ENCODE data around the gene TRAPPC2L.

The TRAPPC2L gene

GRCh38 chr16:88861359-88861758 is 4.4 kb downstream of the TRAPPC2L start:
- DNase-seq (ENCODE audit: low read depth): no peak

- DNase-seq (ENCODE audit: low read depth): no peak
These were observed 6.0 kb downstream of the TRAPPC2L start for GRCh38 chr16:88862968-88863367.

- no peak for DNase-seq (ENCODE audit: low read depth)
These were observed 6.5 kb downstream of the TRAPPC2L start for GRCh38 chr16:88863426-88863825.

- no peak for DNase-seq (ENCODE audit: low read depth)
These were observed 7.2 kb downstream of the TRAPPC2L start for GRCh38 chr16:88864099-88864498.

- DNase-seq (ENCODE audit: low read depth): no peak
These were observed 7.6 kb downstream of the TRAPPC2L start for GRCh38 chr16:88864521-88864920.

GRCh38 chr16:88865310-88865709 is 8.4 kb downstream of the TRAPPC2L start:
- no peak for DNase-seq (ENCODE audit: low read depth)

GRCh38 chr16:88865742-88866141 is 8.8 kb downstream of the TRAPPC2L start:
- DNase-seq (ENCODE audit: low read depth): no peak

- DNase-seq (ENCODE audit: low read depth): no peak
These were observed 9.4 kb downstream of the TRAPPC2L start, which contains the start of gene PABPN1L for GRCh38 chr16:88866151-88866920. PABPN1L (minus strand) TSS chr16:88866660; CDS start chr16:88866606, 54 bp downstream.

GRCh38 chr16:88867581-88868246 is 10.8 kb downstream of the TRAPPC2L start:
- no peak for DNase-seq (ENCODE audit: low read depth)

- DNase-seq (ENCODE audit: low read depth): no peak
These were observed 12.2 kb downstream of the TRAPPC2L start for GRCh38 chr16:88868974-88869672.

- DNase-seq (ENCODE audit: low read depth): no peak
These were observed 12.7 kb downstream of the TRAPPC2L start for GRCh38 chr16:88869673-88869980.

- DNase-seq (ENCODE audit: low read depth): no peak
These were observed 13.9 kb downstream of the TRAPPC2L start for GRCh38 chr16:88870608-88871348.

- no peak for DNase-seq (ENCODE audit: low read depth)
These were observed 14.4 kb downstream of the TRAPPC2L start for GRCh38 chr16:88871349-88871702.

GRCh38 chr16:88871730-88872416 is 14.9 kb downstream of the TRAPPC2L start:
- DNase-seq (ENCODE audit: low read depth): no peak

GRCh38 chr16:88872650-88873331 is 15.9 kb downstream of the TRAPPC2L start:
- no peak for DNase-seq (ENCODE audit: low read depth)

GRCh38 chr16:88874938-88875599 is 18.1 kb downstream of the TRAPPC2L start:
- no peak for DNase-seq (ENCODE audit: low read depth)

GRCh38 chr16:88875703-88876234 is 18.8 kb downstream of the TRAPPC2L start:
- no peak for DNase-seq (ENCODE audit: low read depth)

GRCh38 chr16:88876942-88877526 is 20.1 kb downstream of the TRAPPC2L start:
- DNase-seq (ENCODE audit: low read depth): no peak

GRCh38 chr16:88877564-88878289 is 20.8 kb downstream of the TRAPPC2L start:
- no peak for DNase-seq (ENCODE audit: low read depth)
